ENCODE results near the gene UBE2M.
A peak's percentile ranks its signal among the peaks of the same experiment; 100 is the strongest.
"Not testable (repeated sequence)": the region's sequence is repeated elsewhere in the genome, so short reads cannot be mapped to it uniquely, and the experiment has no call there.

UBE2M gene

GRCh38 chr19:58558066-58558622 lies at the start of gene UBE2M:
Gene UBE2M (minus strand): TSS chr19:58558611. CDS start chr19:58558381, 230 bp downstream.
- Histone ChIP-seq H3K36me3 (peaks cover 23% of the 10 kb centered on the region), H3K27me3 (ENCODE audit: insufficient read depth, low read depth, severe bottlenecking) (no peaks in the 10 kb centered on the region), H3K4me3 (ENCODE audit: low read depth, low read length) (peak within 1 kb of the TSS; percentile 95), H3K9me3 (ENCODE audit: severe bottlenecking) (no peaks in the 10 kb centered on the region), H3K27ac (peak within 1 kb of the TSS; percentile 100)
- no peak for TF ChIP-seq CTCF (IDR thresholded peaks at IDR 0.05; ENCODE audit: low read depth, low read length)
- DNase-seq, result peak; percentile 63

GRCh38 chr19:58607213-58607612 lies 48.8 kb upstream of the UBE2M start:
- not testable (repeated sequence) for H3K27me3 ChIP-seq (ENCODE audit: insufficient read depth, low read depth, severe bottlenecking); H3K9me3 ChIP-seq (ENCODE audit: severe bottlenecking); H3K36me3 ChIP-seq; H3K4me3 ChIP-seq (ENCODE audit: low read depth, low read length); DNase-seq; H3K27ac ChIP-seq

- not testable (repeated sequence) for H3K9me3 ChIP-seq (ENCODE audit: severe bottlenecking); H3K4me3 ChIP-seq (ENCODE audit: low read depth, low read length); H3K27ac ChIP-seq; H3K36me3 ChIP-seq; H3K27me3 ChIP-seq (ENCODE audit: insufficient read depth, low read depth, severe bottlenecking); DNase-seq
- TF ChIP-seq CTCF (IDR thresholded peaks at IDR 0.05; ENCODE audit: low read depth, low read length), result 0 out of 2 replicates have a peak, but pooled peaks have one; percentile 22
Measured at GRCh38 chr19:58606251-58606896, 48.0 kb upstream of the UBE2M start.

GRCh38 chr19:58586133-58586765 lies 27.8 kb upstream of the UBE2M start:
- Histone ChIP-seq H3K27me3 (ENCODE audit: insufficient read depth, low read depth, severe bottlenecking) (no peaks in the 10 kb centered on the region), H3K27ac (no peak overlapping the region), H3K4me3 (ENCODE audit: low read depth, low read length) (no peak overlapping the region), H3K9me3 (ENCODE audit: severe bottlenecking) (no peaks in the 10 kb centered on the region), H3K36me3 (peaks cover 16% of the 10 kb centered on the region)
- no peak for TF ChIP-seq CTCF (IDR thresholded peaks at IDR 0.05; ENCODE audit: low read depth, low read length)
- DNase-seq, result no peak

- Histone ChIP-seq H3K27ac (no peak overlapping the region), H3K27me3 (ENCODE audit: insufficient read depth, low read depth, severe bottlenecking) (no peaks in the 10 kb centered on the region), H3K36me3 (peaks cover 16% of the 10 kb centered on the region), H3K4me3 (ENCODE audit: low read depth, low read length) (no peak overlapping the region), H3K9me3 (ENCODE audit: severe bottlenecking) (no peaks in the 10 kb centered on the region)
- no peak for DNase-seq
- no peak for TF ChIP-seq CTCF (IDR thresholded peaks at IDR 0.05; ENCODE audit: low read depth, low read length)
Measured at GRCh38 chr19:58585442-58586132, 27.2 kb upstream of the UBE2M start.

Measured in WERI-Rb-1 (cell line).